Measurements from ENCODE around the gene GIT1. TPM values are rescaled to one million over a fixed set of nuclear protein-coding genes. Genes with fewer than 3 reads are reported as not detected.
A peak's percentile ranks its signal among the peaks of the same experiment; 100 is the strongest.

Gene GIT1
- total and polyA plus RNA-seq, 2 of the 13 experiments (the other 11 are each of a cell fraction or from before 2014, with no cell fraction given): 14.2 to 30.8 TPM

DNA sequence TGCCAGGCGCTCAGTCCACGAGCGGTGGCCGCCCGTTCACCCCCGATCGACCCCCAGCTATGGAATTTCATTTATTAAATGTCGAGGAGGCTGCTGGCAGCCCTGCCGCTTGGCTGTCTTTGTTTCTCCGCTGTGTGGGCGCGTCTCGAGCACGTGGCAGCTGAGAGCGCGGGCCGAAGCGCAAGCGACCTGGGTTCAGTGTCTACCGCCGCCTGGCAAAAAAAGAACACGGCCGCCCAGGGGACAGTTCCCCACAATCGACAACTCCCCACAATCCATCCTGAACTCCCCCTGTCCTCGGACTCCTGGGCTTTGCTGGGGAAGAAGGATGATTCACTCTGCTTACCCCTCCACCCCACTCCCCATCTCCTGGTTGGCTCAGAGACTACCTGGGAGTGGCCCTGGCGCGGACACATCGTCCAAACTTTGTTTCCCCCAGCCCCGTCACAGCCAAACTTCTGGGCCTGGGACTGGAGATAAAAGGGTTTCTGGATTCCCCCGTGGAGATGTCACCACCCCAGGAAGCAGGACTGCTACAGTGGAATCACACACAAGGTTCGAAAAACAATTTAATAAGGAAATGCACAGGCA lies 1.8 kb upstream of the GIT1 start (continued):
- TF ChIP-seq ZNF800 (CRISPR knock-in tag; IDR thresholded peaks at IDR 0.05) (no peak), STAT5B (CRISPR knock-in tag; IDR thresholded peaks at IDR 0.05) (0 out of 2 replicates have a peak, but pooled peaks have one; percentile 37), SAP130 (CRISPR knock-in tag; IDR thresholded peaks at IDR 0.05; ENCODE audit: low read depth) (peak; percentile 54; the same call in 1 of the 2 replicates), NCOR1 (IDR thresholded peaks at IDR 0.05; ENCODE audit: borderline replicate concordance, low read length) (no peak), ZNF20 (CRISPR knock-in tag; IDR thresholded peaks at IDR 0.05) (0 out of 2 replicates have a peak, but pooled peaks have one; percentile 46), PHF21A (CRISPR knock-in tag; IDR thresholded peaks at IDR 0.05) (no peak; the same call in 1 of the 2 replicates), HOXA9 (CRISPR knock-in tag; IDR thresholded peaks at IDR 0.05; ENCODE audit: borderline replicate concordance) (no peak), TFDP2 (CRISPR knock-in tag; IDR thresholded peaks at IDR 0.05) (peak; percentile 73; the same call in 1 of the 2 replicates), KDM2A (CRISPR knock-in tag; IDR thresholded peaks at IDR 0.05; ENCODE audit: borderline replicate concordance, low read depth) (no peak), ZNF335 (CRISPR knock-in tag; IDR thresholded peaks at IDR 0.05) (no peak), MEIS2 (CRISPR knock-in tag; IDR thresholded peaks at IDR 0.05) (no peak), PRDM10 (CRISPR knock-in tag; IDR thresholded peaks at IDR 0.05; ENCODE audit: low read depth) (no peak; the same call in 1 of the 2 replicates)
- TF ChIP-seq, protein P1, sequence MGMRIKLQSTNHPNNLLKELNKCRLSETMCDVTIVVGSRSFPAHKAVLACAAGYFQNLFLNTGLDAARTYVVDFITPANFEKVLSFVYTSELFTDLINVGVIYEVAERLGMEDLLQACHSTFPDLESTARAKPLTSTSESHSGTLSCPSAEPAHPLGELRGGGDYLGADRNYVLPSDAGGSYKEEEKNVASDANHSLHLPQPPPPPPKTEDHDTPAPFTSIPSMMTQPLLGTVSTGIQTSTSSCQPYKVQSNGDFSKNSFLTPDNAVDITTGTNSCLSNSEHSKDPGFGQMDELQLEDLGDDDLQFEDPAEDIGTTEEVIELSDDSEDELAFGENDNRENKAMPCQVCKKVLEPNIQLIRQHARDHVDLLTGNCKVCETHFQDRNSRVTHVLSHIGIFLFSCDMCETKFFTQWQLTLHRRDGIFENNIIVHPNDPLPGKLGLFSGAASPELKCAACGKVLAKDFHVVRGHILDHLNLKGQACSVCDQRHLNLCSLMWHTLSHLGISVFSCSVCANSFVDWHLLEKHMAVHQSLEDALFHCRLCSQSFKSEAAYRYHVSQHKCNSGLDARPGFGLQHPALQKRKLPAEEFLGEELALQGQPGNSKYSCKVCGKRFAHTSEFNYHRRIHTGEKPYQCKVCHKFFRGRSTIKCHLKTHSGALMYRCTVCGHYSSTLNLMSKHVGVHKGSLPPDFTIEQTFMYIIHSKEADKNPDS (CRISPR knock-in tag; IDR thresholded peaks at IDR 0.05): 0 out of 2 replicates have a peak, but pooled peaks have one; percentile 11
- TF ChIP-seq, protein P2, sequence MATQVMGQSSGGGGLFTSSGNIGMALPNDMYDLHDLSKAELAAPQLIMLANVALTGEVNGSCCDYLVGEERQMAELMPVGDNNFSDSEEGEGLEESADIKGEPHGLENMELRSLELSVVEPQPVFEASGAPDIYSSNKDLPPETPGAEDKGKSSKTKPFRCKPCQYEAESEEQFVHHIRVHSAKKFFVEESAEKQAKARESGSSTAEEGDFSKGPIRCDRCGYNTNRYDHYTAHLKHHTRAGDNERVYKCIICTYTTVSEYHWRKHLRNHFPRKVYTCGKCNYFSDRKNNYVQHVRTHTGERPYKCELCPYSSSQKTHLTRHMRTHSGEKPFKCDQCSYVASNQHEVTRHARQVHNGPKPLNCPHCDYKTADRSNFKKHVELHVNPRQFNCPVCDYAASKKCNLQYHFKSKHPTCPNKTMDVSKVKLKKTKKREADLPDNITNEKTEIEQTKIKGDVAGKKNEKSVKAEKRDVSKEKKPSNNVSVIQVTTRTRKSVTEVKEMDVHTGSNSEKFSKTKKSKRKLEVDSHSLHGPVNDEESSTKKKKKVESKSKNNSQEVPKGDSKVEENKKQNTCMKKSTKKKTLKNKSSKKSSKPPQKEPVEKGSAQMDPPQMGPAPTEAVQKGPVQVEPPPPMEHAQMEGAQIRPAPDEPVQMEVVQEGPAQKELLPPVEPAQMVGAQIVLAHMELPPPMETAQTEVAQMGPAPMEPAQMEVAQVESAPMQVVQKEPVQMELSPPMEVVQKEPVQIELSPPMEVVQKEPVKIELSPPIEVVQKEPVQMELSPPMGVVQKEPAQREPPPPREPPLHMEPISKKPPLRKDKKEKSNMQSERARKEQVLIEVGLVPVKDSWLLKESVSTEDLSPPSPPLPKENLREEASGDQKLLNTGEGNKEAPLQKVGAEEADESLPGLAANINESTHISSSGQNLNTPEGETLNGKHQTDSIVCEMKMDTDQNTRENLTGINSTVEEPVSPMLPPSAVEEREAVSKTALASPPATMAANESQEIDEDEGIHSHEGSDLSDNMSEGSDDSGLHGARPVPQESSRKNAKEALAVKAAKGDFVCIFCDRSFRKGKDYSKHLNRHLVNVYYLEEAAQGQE (IDR thresholded peaks at IDR 0.05; ENCODE audit: borderline replicate concordance in 1 of 2, low read depth in 1 of 2, low read length in 2 of 2): peak in 1 of 2 experiments; percentile 12; a peak in 1 of 4 replicates
